ENCODE results near the gene RNF144A. TPM values are rescaled to one million over a fixed set of nuclear protein-coding genes. Genes with fewer than 3 reads are reported as not detected.

The RNF144A gene
- total RNA-seq, 1 donor from 2014 or later: 23.5 TPM

DNA sequence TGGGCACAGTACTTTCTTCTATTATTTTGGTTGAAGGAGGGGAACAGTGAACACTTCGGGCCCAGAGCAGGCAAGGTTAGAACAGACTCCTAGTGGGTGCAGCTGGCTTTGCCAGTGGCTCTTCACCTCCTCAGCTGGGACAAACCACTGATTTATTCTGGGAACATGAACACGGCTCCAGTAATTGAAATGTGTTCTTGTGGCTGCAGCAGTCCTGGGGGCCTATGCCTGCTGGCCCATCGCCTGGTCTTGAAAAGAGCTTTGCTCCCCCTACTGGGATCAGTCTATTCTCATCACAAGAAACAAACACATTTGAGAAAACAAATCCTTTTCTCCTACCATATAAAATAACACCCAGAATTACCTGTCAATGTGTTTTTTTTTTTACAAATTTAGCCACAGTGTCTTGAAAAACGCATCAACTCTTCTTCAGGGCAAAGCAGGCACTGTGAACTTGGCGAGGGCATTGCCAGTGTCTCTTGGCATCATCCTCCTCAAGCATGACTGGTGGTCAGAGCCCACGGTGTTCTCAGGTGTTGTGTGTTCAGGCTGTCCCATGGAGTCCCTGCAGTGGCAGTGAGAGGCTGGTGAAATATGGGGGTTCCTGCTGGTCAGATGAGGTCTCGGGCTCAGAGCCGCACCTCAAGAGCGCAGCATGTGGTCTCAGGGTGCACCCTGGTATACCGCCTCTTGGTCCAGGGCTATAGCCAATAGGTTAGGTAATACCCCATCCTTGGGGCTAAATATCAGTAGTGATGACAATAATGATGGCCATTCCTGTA lies 51.3 kb downstream of the RNF144A start:
- no peak for DNase-seq (ENCODE audit: low read depth)
- no peak overlapping the region for H3K4me3 ChIP-seq (ENCODE audit: low read depth, low read length)
- TF ChIP-seq, protein P1, sequence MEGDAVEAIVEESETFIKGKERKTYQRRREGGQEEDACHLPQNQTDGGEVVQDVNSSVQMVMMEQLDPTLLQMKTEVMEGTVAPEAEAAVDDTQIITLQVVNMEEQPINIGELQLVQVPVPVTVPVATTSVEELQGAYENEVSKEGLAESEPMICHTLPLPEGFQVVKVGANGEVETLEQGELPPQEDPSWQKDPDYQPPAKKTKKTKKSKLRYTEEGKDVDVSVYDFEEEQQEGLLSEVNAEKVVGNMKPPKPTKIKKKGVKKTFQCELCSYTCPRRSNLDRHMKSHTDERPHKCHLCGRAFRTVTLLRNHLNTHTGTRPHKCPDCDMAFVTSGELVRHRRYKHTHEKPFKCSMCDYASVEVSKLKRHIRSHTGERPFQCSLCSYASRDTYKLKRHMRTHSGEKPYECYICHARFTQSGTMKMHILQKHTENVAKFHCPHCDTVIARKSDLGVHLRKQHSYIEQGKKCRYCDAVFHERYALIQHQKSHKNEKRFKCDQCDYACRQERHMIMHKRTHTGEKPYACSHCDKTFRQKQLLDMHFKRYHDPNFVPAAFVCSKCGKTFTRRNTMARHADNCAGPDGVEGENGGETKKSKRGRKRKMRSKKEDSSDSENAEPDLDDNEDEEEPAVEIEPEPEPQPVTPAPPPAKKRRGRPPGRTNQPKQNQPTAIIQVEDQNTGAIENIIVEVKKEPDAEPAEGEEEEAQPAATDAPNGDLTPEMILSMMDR (IDR thresholded peaks at IDR 0.05; ENCODE audit: insufficient read depth, low read length, poor library complexity, severe bottlenecking): no peak

DNA sequence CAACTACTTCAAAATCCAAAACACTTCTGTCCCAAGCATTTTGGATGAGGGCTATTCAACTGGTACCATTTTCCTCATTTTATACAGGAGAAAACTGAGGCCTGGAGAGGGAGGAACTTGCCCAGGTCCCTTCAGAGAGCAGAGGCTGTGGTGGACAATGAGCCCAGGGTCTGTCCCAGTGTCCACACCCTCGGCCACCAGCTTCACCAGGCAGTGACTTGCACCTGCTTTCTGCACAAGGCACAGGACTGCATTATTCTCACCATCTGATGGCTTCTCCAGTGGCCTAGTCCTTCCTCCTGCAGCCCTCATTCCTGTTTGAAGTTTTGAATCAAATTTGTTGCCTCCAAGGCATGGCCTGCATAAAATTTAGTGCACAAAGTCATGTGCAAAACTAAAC lies 53.3 kb downstream of the RNF144A start:
- no peak for DNase-seq (ENCODE audit: low read depth)
- Histone ChIP-seq H3K27me3 (ENCODE audit: control insufficient read depth, insufficient read depth, low read length) (no peaks in the 10 kb centered on the region), H3K36me3 (ENCODE audit: control insufficient read depth, insufficient read depth, low read length) (no peaks in the 10 kb centered on the region), H3K4me3 (ENCODE audit: low read depth, low read length) (no peak overlapping the region)
- TF ChIP-seq, protein P1 (IDR thresholded peaks at IDR 0.05; ENCODE audit: insufficient read depth, low read length, poor library complexity, severe bottlenecking): no peak

More for the DNA sequence above, 51.3 kb downstream of the RNF144A start:
- Histone ChIP-seq H3K36me3 (ENCODE audit: control insufficient read depth, insufficient read depth, low read length) (no peaks in the 10 kb centered on the region), H3K27me3 (ENCODE audit: control insufficient read depth, insufficient read depth, low read length) (no peaks in the 10 kb centered on the region)

DNA sequence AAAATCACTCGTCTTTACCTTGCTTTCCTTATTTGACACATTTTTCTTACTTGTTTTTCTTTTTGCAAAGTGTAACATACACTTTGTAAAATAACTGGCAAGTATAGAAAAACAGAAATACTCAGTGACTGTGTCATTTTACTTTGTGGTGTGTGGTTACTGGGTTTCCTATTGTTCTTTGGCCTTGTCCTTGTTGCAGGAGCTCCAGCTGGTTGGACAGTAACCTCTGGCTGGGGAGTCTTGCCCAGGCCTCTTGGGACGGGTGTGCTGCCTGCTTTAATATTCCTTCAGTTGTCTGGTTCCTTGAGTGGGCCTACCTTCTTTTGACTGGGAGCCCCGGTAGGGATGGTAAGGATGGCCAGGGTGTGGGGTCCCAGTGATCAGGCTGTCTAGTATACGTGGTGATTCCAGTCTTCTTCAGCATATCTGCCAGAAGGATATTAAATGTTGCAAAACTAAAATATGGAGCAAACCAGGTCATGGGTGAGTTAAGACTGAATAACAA lies 53.8 kb downstream of the RNF144A start:
- Histone ChIP-seq H3K36me3 (ENCODE audit: control insufficient read depth, insufficient read depth, low read length) (no peaks in the 10 kb centered on the region), H3K4me3 (ENCODE audit: low read depth, low read length) (no peak overlapping the region), H3K27me3 (ENCODE audit: control insufficient read depth, insufficient read depth, low read length) (no peaks in the 10 kb centered on the region)
- TF ChIP-seq, protein P1 (IDR thresholded peaks at IDR 0.05; ENCODE audit: insufficient read depth, low read length, poor library complexity, severe bottlenecking): no peak
- DNase-seq (ENCODE audit: low read depth): no peak

DNA sequence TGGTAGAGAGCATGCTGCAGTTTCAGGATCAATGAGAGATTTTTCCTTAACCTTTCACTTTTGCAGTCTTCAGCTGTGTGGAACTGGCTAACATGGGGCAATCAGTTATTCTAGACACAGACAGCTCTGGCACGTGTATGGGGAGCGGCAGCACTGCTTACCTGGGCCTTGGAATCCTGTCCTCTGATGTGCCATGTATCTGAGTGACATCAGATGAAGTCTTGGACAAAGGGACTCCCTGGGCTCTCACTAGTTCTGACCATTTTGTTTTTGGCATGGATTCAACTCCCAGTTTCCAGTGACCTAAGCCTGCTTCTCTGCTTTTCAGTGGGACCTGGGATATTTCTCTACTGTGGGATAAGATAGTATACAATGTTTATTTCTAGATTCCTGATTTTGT lies 54.3 kb downstream of the RNF144A start:
- no peaks in the 10 kb centered on the region for H3K36me3 ChIP-seq (ENCODE audit: control insufficient read depth, insufficient read depth, low read length)
- TF ChIP-seq, protein P1 (IDR thresholded peaks at IDR 0.05; ENCODE audit: insufficient read depth, low read length, poor library complexity, severe bottlenecking): no peak

DNA sequence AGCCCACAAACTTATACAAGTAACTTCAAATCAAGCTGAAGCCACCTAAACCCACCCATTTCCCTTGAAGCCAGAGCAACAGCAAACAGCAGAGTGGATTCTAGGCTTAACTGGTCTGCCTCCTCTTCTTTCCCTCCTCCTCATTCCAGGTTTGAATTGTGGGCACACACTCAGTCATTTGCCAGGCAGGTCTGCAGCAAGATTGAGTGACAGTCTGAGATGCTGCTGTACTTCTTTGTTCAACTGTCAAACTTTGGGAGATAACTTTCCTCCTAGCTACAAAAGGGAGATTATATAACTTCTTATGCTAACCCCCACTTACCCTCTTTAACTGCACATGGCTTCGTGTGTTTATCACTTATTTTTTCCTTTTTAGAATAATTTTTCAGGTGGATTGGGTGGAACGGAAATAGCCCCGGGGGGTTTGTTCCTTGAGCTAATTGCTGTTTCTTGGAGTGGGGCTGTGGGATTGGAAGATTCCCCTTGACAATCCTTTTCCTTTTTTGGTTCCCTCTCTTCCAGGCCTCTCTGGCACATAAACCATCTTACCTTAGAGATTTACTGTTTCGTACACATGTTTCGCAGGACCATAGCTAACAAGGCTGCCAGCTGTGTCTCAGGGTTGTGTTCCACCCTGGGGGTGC lies 55.0 kb downstream of the RNF144A start:
- DNase-seq (ENCODE audit: low read depth): no peak
- TF ChIP-seq, protein P1 (IDR thresholded peaks at IDR 0.05; ENCODE audit: insufficient read depth, low read length, poor library complexity, severe bottlenecking): no peak
- no peaks in the 10 kb centered on the region for H3K27me3 ChIP-seq (ENCODE audit: control insufficient read depth, insufficient read depth, low read length)

More for the DNA sequence above, 54.3 kb downstream of the RNF144A start:
- Histone ChIP-seq H3K27me3 (ENCODE audit: control insufficient read depth, insufficient read depth, low read length) (no peaks in the 10 kb centered on the region), H3K4me3 (ENCODE audit: low read depth, low read length) (no peak overlapping the region)
- DNase-seq (ENCODE audit: low read depth): no peak

More for the DNA sequence above, 55.0 kb downstream of the RNF144A start:
- no peaks in the 10 kb centered on the region for H3K36me3 ChIP-seq (ENCODE audit: control insufficient read depth, insufficient read depth, low read length)
- H3K4me3 ChIP-seq (ENCODE audit: low read depth, low read length): no peak overlapping the region
